HEK293 (cell line): Measurements from ENCODE around the gene CISD2.

Source experiments
- ATF2 ChIP-seq: fragments of 450-650 bp; formaldehyde crosslinking; IDR thresholded peaks from 2 replicates; pipeline ENCODE4 v1.5.1; 2016; ENCODE audit warnings: missing biosample characterization, missing genetic modification characterization, low read depth
- IKZF3 ChIP-seq: fragments of 450-650 bp; IDR thresholded peaks from 2 replicates; pipeline ENCODE4 v1.5.0; 2018; ENCODE audit warnings: missing biosample characterization, mild to moderate bottlenecking, missing genetic modification characterization, moderate library complexity
- KLF1 ChIP-seq: fragments of 450-650 bp; formaldehyde crosslinking; IDR thresholded peaks from 2 replicates; pipeline ENCODE4 v1.5.1; 2016; ENCODE audit warnings: missing biosample characterization, missing genetic modification characterization
- KLF10 ChIP-seq: fragments of 450-650 bp; IDR thresholded peaks from 2 replicates; pipeline ENCODE4 v1.5.1; 2018; ENCODE audit warnings: missing biosample characterization, mild to moderate bottlenecking, missing genetic modification characterization
- MYNN ChIP-seq: fragments of 450-650 bp; formaldehyde crosslinking; IDR thresholded peaks from 2 replicates; pipeline ENCODE4 v1.5.1; 2016; ENCODE audit warnings: missing biosample characterization, missing genetic modification characterization, borderline replicate concordance
- MZF1 ChIP-seq: fragments of 450-650 bp; formaldehyde crosslinking; IDR thresholded peaks from 2 replicates; pipeline ENCODE4 v1.5.1; 2017; ENCODE audit warnings: missing biosample characterization, missing genetic modification characterization, borderline replicate concordance
- PRDM10 ChIP-seq: fragments of 450-650 bp; formaldehyde crosslinking; IDR thresholded peaks from 2 replicates; pipeline ENCODE4 v1.5.1; 2016; ENCODE audit warnings: missing biosample characterization, missing genetic modification characterization
- REPIN1 ChIP-seq: fragments of 450-650 bp; formaldehyde crosslinking; IDR thresholded peaks from 2 replicates; pipeline ENCODE4 v1.5.1; 2017; ENCODE audit warnings: missing biosample characterization, missing genetic modification characterization, low read depth
- SP2 ChIP-seq: fragments of 450-650 bp; formaldehyde crosslinking; IDR thresholded peaks from 2 replicates; pipeline ENCODE4 v1.5.1; 2016; ENCODE audit warnings: missing biosample characterization, missing genetic modification characterization
- TSHZ1 ChIP-seq: fragments of 450-650 bp; formaldehyde crosslinking; IDR thresholded peaks from 2 replicates; pipeline ENCODE4 v1.5.1; 2016; ENCODE audit warnings: missing biosample characterization, missing genetic modification characterization, borderline replicate concordance
- ZFP37 ChIP-seq: fragments of 450-650 bp; formaldehyde crosslinking; IDR thresholded peaks from 2 replicates; pipeline ENCODE4 v1.5.1; 2016; ENCODE audit warnings: missing biosample characterization, missing genetic modification characterization
- ZFP69B ChIP-seq: fragments of 450-650 bp; formaldehyde crosslinking; IDR thresholded peaks from 2 replicates; pipeline ENCODE4 v1.5.1; 2016; ENCODE audit warnings: missing biosample characterization, missing genetic modification characterization
- ZNF112 ChIP-seq: fragments of 450-650 bp; formaldehyde crosslinking; IDR thresholded peaks from 2 replicates; pipeline ENCODE4 v1.5.0; 2017; ENCODE audit warnings: missing biosample characterization, missing genetic modification characterization
- ZNF174 ChIP-seq: fragments of 450-650 bp; formaldehyde crosslinking; IDR thresholded peaks from 2 replicates; pipeline ENCODE4 v1.5.0; 2017; ENCODE audit warnings: missing biosample characterization, mild to moderate bottlenecking, missing genetic modification characterization
- ZNF24 ChIP-seq: fragments of 450-650 bp; formaldehyde crosslinking; IDR thresholded peaks from 2 replicates; pipeline ENCODE4 v1.5.1; 2016; ENCODE audit warnings: missing biosample characterization, missing genetic modification characterization
- ZNF302 ChIP-seq: fragments of 450-650 bp; formaldehyde crosslinking; IDR thresholded peaks from 2 replicates; pipeline ENCODE4 v1.5.1; 2016; ENCODE audit warnings: missing biosample characterization, missing genetic modification characterization, low read depth
- ZNF341 ChIP-seq: fragments of 450-650 bp; formaldehyde crosslinking; IDR thresholded peaks from 2 replicates; pipeline ENCODE4; 2016; ENCODE audit warnings: low read depth, missing biosample characterization, missing genetic modification characterization
- ZNF350 ChIP-seq: fragments of 450-650 bp; formaldehyde crosslinking; IDR thresholded peaks from 2 replicates; pipeline ENCODE4 v1.5.0; 2017; ENCODE audit warnings: missing biosample characterization, mild to moderate bottlenecking, missing genetic modification characterization
- ZNF362 ChIP-seq: fragments of 450-650 bp; formaldehyde crosslinking; IDR thresholded peaks from 2 replicates; pipeline ENCODE4 v1.5.1; 2016; ENCODE audit warnings: missing biosample characterization, missing genetic modification characterization
- ZNF433 ChIP-seq: fragments of 450-650 bp; formaldehyde crosslinking; IDR thresholded peaks from 2 replicates; pipeline ENCODE4 v1.5.1; 2016; ENCODE audit warnings: missing biosample characterization, missing genetic modification characterization, low read depth
- ZNF473 ChIP-seq: fragments of 450-650 bp; formaldehyde crosslinking; IDR thresholded peaks from 2 replicates; pipeline ENCODE4 v1.5.1; 2017; ENCODE audit warnings: missing biosample characterization, missing genetic modification characterization
- ZNF513 ChIP-seq: fragments of 450-650 bp; IDR thresholded peaks from 2 replicates; pipeline ENCODE4 v1.5.1; 2018; ENCODE audit warnings: missing biosample characterization, missing genetic modification characterization
- ZNF521 ChIP-seq: fragments of 450-650 bp; formaldehyde crosslinking; IDR thresholded peaks from 2 replicates; pipeline ENCODE4 v1.5.1; 2017; ENCODE audit warnings: missing biosample characterization, mild to moderate bottlenecking, missing genetic modification characterization
- ZNF548 ChIP-seq: fragments of 450-650 bp; formaldehyde crosslinking; IDR thresholded peaks from 2 replicates; pipeline ENCODE4 v1.5.1; 2016; ENCODE audit warnings: missing biosample characterization, missing genetic modification characterization
- ZNF600 ChIP-seq: fragments of 450-650 bp; formaldehyde crosslinking; IDR thresholded peaks from 2 replicates; pipeline ENCODE4 v1.5.1; 2016; ENCODE audit warnings: missing biosample characterization, missing genetic modification characterization
- ZNF624 ChIP-seq: fragments of 450-650 bp; formaldehyde crosslinking; IDR thresholded peaks from 2 replicates; pipeline ENCODE4 v1.5.1; 2017; ENCODE audit warnings: missing biosample characterization, missing genetic modification characterization
- ZNF629 ChIP-seq: fragments of 450-650 bp; formaldehyde crosslinking; IDR thresholded peaks from 2 replicates; pipeline ENCODE4 v1.5.1; 2017; ENCODE audit warnings: missing biosample characterization, missing genetic modification characterization
- ZNF707 ChIP-seq: fragments of 450-650 bp; formaldehyde crosslinking; IDR thresholded peaks from 2 replicates; pipeline ENCODE4 v1.5.1; 2016; ENCODE audit warnings: missing biosample characterization, missing genetic modification characterization

Gene CISD2

GRCh38 chr4:102826890-102827673 lies 41.7 kb upstream of the CISD2 start, which contains the start of gene UBE2D3 (continued):
- TF ChIP-seq MYNN (tag by site-specific recombination) = peak; percentile 63; the same call in 1 of the 2 replicates
- peak; percentile 78 for TF ChIP-seq PRDM10 (tag by site-specific recombination)
- TF ChIP-seq ZNF341 (tag by site-specific recombination) = 0 out of 2 replicates have a peak, but pooled peaks have one; percentile 7
- no peak for TF ChIP-seq ZNF548 (tag by site-specific recombination)
- no peak; the same call in 1 of the 2 replicates for TF ChIP-seq ZNF629 (tag by site-specific recombination)
- TF ChIP-seq ZNF521 (tag by site-specific recombination) = no peak
- TF ChIP-seq ZNF302 (tag by site-specific recombination) = no peak
- no peak for TF ChIP-seq ATF2 (tag by site-specific recombination)
- TF ChIP-seq REPIN1 (tag by site-specific recombination) = peak; percentile 90; the same call in 1 of the 2 replicates
- TF ChIP-seq ZFP69B (tag by site-specific recombination) = peak; percentile 79
- no peak for TF ChIP-seq ZNF473 (tag by site-specific recombination)
- no peak for TF ChIP-seq ZNF624 (tag by site-specific recombination)
- no peak for TF ChIP-seq ZNF350 (tag by site-specific recombination)
- no peak for TF ChIP-seq ZNF174 (tag by site-specific recombination)
- no peak for TF ChIP-seq IKZF3 (tag by site-specific recombination)
- peak; percentile 80; the same call in 1 of the 2 replicates for TF ChIP-seq ZNF24 (tag by site-specific recombination)
- TF ChIP-seq KLF1 (tag by site-specific recombination) = peak; percentile 76
- peak; percentile 69 for TF ChIP-seq SP2 (tag by site-specific recombination)
- no peak for TF ChIP-seq ZNF362 (tag by site-specific recombination)
- no peak for TF ChIP-seq ZNF112 (tag by site-specific recombination)
- TF ChIP-seq ZNF707 (tag by site-specific recombination) = no peak
- peak; percentile 37 for TF ChIP-seq ZNF600 (tag by site-specific recombination)
- peak; percentile 38; the same call in 1 of the 2 replicates for TF ChIP-seq KLF10
- no peak for TF ChIP-seq ZNF433 (tag by site-specific recombination)
- TF ChIP-seq ZNF513 = no peak
- TF ChIP-seq MZF1 (tag by site-specific recombination) = no peak; the same call in 1 of the 2 replicates
- peak; percentile 50; the same call in 1 of the 2 replicates for TF ChIP-seq TSHZ1 (tag by site-specific recombination)
- peak; percentile 93 for TF ChIP-seq ZFP37 (tag by site-specific recombination)
